Lung (tissue), 12 donors: ENCODE results near the gene ETV6. TPM values are rescaled to one million over a fixed set of nuclear protein-coding genes. Genes with fewer than 3 reads are reported as not detected.

ENCODE experiments used
- ATAC-seq: fragments of 200-7000 bp; cut with Tn5 transposase; one replicate; pipeline ENCODE4 v1.9.1; 2020; ENCODE audit warnings: moderate number of reproducible peaks; ENCODE audit not compliant: insufficient read depth, low FRiP score
- DNase-seq, 3 donors: peaks; one replicate each; pipeline ENCODE4 v3.0.0-alpha.2; 2013 to 2017
- H3K27ac ChIP-seq, 2 donors: one replicate each; pipeline ENCODE4 v1.5.1; 2013; ENCODE audit warnings: mild to moderate bottlenecking in 2 of 2, moderate library complexity in 2 of 2, control low read depth in 1 of 2, inconsistent platforms in 1 of 2, low read depth in 1 of 2, low read length in 1 of 2
- H3K27me3 ChIP-seq, 3 donors: one replicate each; pipeline ENCODE4 v1.5.1; 2013; ENCODE audit warnings: low read length in 2 of 3; ENCODE audit not compliant: control insufficient read depth in 3 of 3, insufficient read depth in 3 of 3
- H3K36me3 ChIP-seq, 4 donors: one replicate each; pipeline ENCODE4 v1.5.1; 2013; ENCODE audit warnings: low read length in 4 of 4, mild to moderate bottlenecking in 1 of 4, moderate library complexity in 1 of 4; ENCODE audit not compliant: control insufficient read depth in 4 of 4, insufficient read depth in 4 of 4
- H3K4me1 ChIP-seq, 5 donors: one replicate each; pipeline ENCODE4 v1.5.1; 2013; ENCODE audit warnings: low read length in 5 of 5, mild to moderate bottlenecking in 2 of 5, moderate library complexity in 1 of 5; ENCODE audit not compliant: control insufficient read depth in 5 of 5, insufficient read depth in 5 of 5
- H3K4me3 ChIP-seq: one replicate; pipeline ENCODE4 v1.5.1; 2013; ENCODE audit warnings: mild to moderate bottlenecking, control low read depth, moderate library complexity
- H3K9ac ChIP-seq, 2 donors: one replicate each; pipeline ENCODE4 v1.5.1; 2013; ENCODE audit warnings: low read length in 2 of 2, control low read depth in 1 of 2; ENCODE audit not compliant: insufficient read depth in 1 of 2
- H3K9me3 ChIP-seq, 4 donors: one replicate each; pipeline ENCODE4 v1.5.1; 2013; ENCODE audit warnings: low read length in 3 of 4, mild to moderate bottlenecking in 1 of 4, moderate library complexity in 1 of 4; ENCODE audit not compliant: control insufficient read depth in 4 of 4, insufficient read depth in 3 of 4
- WGBS, 2 donors: extraction: QIAGEN DNeasy Blood & Tissue Kit; methylation state at CpG; one replicate each; pipeline ENCODE4 v1.1.7; 2013; 5-methylcytosine and 5-hydroxymethylcytosine counted together
- polyA plus RNA-seq, 2 donors: library from polyadenylated mRNA; stranded (reverse); fragments of 200-250 nt; gene quantifications; one replicate each; pipeline ENCODE4 v1.2.1, GENCODE V29; 2013
- total RNA-seq, 2 donors: library from RNA; depleted of rRNA in 1 of 2; stranded (reverse); fragments of >200 nt in 1 of 2; gene quantifications; one replicate each; pipeline ENCODE4 v1.2.1, GENCODE V29; 2014 to 2021
- TF ChIP-seq, protein P1 (sequence below): IDR thresholded peaks from 2 replicates; pipeline ENCODE4 v1.5.1; 2012; ENCODE audit warnings: mild to moderate bottlenecking; ENCODE audit errors: control extremely low read depth, extremely low read depth
- donor health status: control.
- donor health status: control.
- donor health status: Bipolar disorder and iron deficiency.
- donor health status: healthy.
- donor health status: DM: yes; HTN: yes; CAD: no.

ETV6 gene
- total and polyA plus RNA-seq, 4 donors = 8.6 to 45.7 (median 13.6) TPM

GRCh38 chr12:11780521-11781101 lies 131.1 kb downstream of the ETV6 start:
- no peak for DNase-seq
- no peaks in the 10 kb centered on the region for H3K9me3 ChIP-seq
- TF ChIP-seq, protein P1, sequence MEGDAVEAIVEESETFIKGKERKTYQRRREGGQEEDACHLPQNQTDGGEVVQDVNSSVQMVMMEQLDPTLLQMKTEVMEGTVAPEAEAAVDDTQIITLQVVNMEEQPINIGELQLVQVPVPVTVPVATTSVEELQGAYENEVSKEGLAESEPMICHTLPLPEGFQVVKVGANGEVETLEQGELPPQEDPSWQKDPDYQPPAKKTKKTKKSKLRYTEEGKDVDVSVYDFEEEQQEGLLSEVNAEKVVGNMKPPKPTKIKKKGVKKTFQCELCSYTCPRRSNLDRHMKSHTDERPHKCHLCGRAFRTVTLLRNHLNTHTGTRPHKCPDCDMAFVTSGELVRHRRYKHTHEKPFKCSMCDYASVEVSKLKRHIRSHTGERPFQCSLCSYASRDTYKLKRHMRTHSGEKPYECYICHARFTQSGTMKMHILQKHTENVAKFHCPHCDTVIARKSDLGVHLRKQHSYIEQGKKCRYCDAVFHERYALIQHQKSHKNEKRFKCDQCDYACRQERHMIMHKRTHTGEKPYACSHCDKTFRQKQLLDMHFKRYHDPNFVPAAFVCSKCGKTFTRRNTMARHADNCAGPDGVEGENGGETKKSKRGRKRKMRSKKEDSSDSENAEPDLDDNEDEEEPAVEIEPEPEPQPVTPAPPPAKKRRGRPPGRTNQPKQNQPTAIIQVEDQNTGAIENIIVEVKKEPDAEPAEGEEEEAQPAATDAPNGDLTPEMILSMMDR = no peak
- no peak overlapping the region for H3K4me3 ChIP-seq
- H3K4me1 ChIP-seq = peaks cover 4 to 18% (median 15%) of the 10 kb centered on the region in 5 donors
- no peak overlapping the region for H3K9ac ChIP-seq
- 85 to 90% methylated on average over 6 of the region's 6 CpGs for WGBS, 2 donors
- no peak for ATAC-seq
- H3K36me3 ChIP-seq = no peaks in the 10 kb centered on the region
- H3K27ac ChIP-seq = no peak overlapping the region
- no peaks in the 10 kb centered on the region for H3K27me3 ChIP-seq

DNA sequence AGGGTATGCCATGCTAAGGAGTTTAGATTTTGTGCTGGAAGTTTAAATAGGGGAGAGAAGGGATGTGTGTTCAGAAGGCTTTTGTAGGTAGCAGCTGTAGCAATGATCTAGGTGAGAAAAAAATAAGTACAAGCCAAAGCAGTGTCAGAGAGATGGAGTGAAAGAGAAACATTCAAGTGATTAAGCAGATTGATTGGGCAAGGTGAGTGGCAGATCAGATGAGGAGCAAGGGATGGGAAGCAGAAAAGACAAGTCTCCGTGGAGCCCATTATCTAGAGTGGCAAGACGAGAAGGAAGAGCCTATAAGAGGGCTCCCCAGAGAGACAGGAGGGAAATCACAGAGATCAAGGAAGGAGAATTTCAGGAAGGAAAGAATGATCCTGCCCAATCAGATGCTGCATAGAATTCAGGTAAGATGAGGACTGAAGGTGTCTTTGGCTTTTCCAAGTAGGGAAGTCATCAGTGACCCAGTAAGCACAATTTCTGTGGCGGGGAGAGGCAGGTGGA lies 133.5 kb downstream of the ETV6 start:
- H3K27ac ChIP-seq = no peak overlapping the region
- no peak overlapping the region for H3K9ac ChIP-seq
- no peaks in the 10 kb centered on the region for H3K27me3 ChIP-seq
- H3K4me1 ChIP-seq = peaks cover 4 to 27% (median 12%) of the 10 kb centered on the region in 5 donors
- no peaks in the 10 kb centered on the region for H3K36me3 ChIP-seq
- H3K4me3 ChIP-seq = no peak overlapping the region
- TF ChIP-seq, protein P1 = no peak
- WGBS, 2 donors = 80 to 90% methylated on average over 3 of the region's 3 CpGs
- ATAC-seq (no peak), DNase-seq (no peak)
- H3K9me3 ChIP-seq = no peaks in the 10 kb centered on the region

DNA sequence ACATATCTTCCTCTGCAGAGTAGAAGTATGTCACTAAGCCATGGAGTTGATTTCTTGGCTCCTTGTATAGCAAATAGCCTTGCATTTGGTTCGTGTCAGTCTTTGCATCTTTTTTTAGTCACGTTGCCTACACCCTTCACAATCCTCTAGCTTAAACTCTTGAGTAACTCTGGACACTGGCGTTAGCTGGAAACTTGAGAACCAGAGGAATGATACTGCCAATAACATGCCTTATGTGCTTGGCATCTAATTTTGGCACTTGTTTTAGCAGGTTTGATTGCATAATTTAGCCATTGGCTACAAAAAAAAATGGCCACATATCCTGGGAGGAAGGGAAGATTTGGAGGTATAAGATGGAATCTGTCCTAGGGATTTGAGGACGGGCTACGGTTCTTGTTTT lies 136.2 kb downstream of the ETV6 start:
- DNase-seq (no peak), ATAC-seq (no peak)
- Histone ChIP-seq H3K27me3 (no peaks in the 10 kb centered on the region), H3K4me3 (no peak overlapping the region), H3K9me3 (no peaks in the 10 kb centered on the region), H3K4me1 (peaks cover 0 to 14% (median 0%) of the 10 kb centered on the region in 5 donors), H3K36me3 (peaks cover 0 to 1% (median 0%) of the 10 kb centered on the region in 4 donors), H3K27ac (no peak overlapping the region), H3K9ac (no peak overlapping the region)
- 56 to 59% methylated on average over 5 of the region's 5 CpGs for WGBS, 2 donors
- TF ChIP-seq, protein P1 = no peak
